HG02623 (cell line): Measurements from ENCODE around the gene BCR.
"Not testable (repeated sequence)": the region's sequence is repeated elsewhere in the genome, so short reads cannot be mapped to it uniquely, and the experiment has no call there.

Experiments
- ATAC-seq: cut with Tn5 transposase; IDR thresholded peaks from one replicate; pipeline ENCODE4 v1.9.1; 2021; ENCODE audit warnings: moderate library complexity; ENCODE audit not compliant: unreplicated experiment

BCR gene

GRCh38 chr22:23309261-23309660, 129.0 kb downstream of the BCR start:
- not testable (repeated sequence) for ATAC-seq

GRCh38 chr22:23310443-23311097, 130.3 kb downstream of the BCR start:
- ATAC-seq: not testable (repeated sequence)

- not testable (repeated sequence) for ATAC-seq
Measured at GRCh38 chr22:23311635-23312420, 131.5 kb downstream of the BCR start.

- no peak for ATAC-seq
Measured at GRCh38 chr22:23313791-23314567, 133.7 kb downstream of the BCR start.

- ATAC-seq: no peak
Measured at GRCh38 chr22:23315341-23315917, 135.1 kb downstream of the BCR start.

GRCh38 chr22:23316596-23316995, 136.3 kb downstream of the BCR start:
- not testable (repeated sequence) for ATAC-seq

- not testable (repeated sequence) for ATAC-seq
Measured at GRCh38 chr22:23318316-23318715, 138.0 kb downstream of the BCR start.

- ATAC-seq: not testable (repeated sequence)
Measured at GRCh38 chr22:23322497-23323080, 142.3 kb downstream of the BCR start.

- not testable (repeated sequence) for ATAC-seq
Measured at GRCh38 chr22:23323960-23324688, 143.8 kb downstream of the BCR start.

- no peak for ATAC-seq
Measured at GRCh38 chr22:23325183-23325582, 144.9 kb downstream of the BCR start.

GRCh38 chr22:23333822-23334221, 153.5 kb downstream of the BCR start:
- ATAC-seq: not testable (repeated sequence)

GRCh38 chr22:23337672-23338071, 157.4 kb downstream of the BCR start:
- not testable (repeated sequence) for ATAC-seq

- not testable (repeated sequence) for ATAC-seq
Measured at GRCh38 chr22:23341942-23342695, 161.8 kb downstream of the BCR start.

GRCh38 chr22:23351321-23351720, 171.0 kb downstream of the BCR start:
- no peak for ATAC-seq

- no peak for ATAC-seq
Measured at GRCh38 chr22:23353004-23353403, 172.7 kb downstream of the BCR start.

GRCh38 chr22:23353696-23354095, 173.4 kb downstream of the BCR start:
- no peak for ATAC-seq

GRCh38 chr22:23356094-23356493, 175.8 kb downstream of the BCR start:
- no peak for ATAC-seq

GRCh38 chr22:23357053-23357452, 176.7 kb downstream of the BCR start:
- no peak for ATAC-seq

- no peak for ATAC-seq
Measured at GRCh38 chr22:23359583-23360123, 179.3 kb downstream of the BCR start.
